Measurements from ENCODE around the gene ASB18. TPM values are rescaled to one million over a fixed set of nuclear protein-coding genes. Genes with fewer than 3 reads are reported as not detected.

ASB18 gene
- total and polyA plus RNA-seq, 8 donors = not detected

- intact Hi-C loops (cut with DNase I) = no loop called here
- Histone ChIP-seq H3K36me3 (no peaks in the 10 kb centered on the region), H3K4me3 (no peak overlapping the region), H3K27ac (no peak overlapping the region), H3K27me3 (no peaks in the 10 kb centered on the region), H3K9me3 (no peaks in the 10 kb centered on the region), H3K4me1 (no peaks in the 10 kb centered on the region)
- no peak for DNase-seq
- no peak for FAIRE-seq
- ATAC-seq = no peak
- 78 to 84% methylated on average over 25 of the region's 25 CpGs for WGBS, 2 donors
- no peak for TF ChIP-seq CTCF (IDR thresholded peaks at IDR 0.05)
Measured at GRCh38 chr2:236211296-236211695, 52.9 kb downstream of the ASB18 start.

- intact Hi-C loops (cut with DNase I) = no loop called here
- no peak for ATAC-seq
- no peak overlapping the region for H3K4me3 ChIP-seq
- H3K4me1 ChIP-seq = no peaks in the 10 kb centered on the region
- no peak for DNase-seq
- no peaks in the 10 kb centered on the region for H3K9me3 ChIP-seq
- TF ChIP-seq CTCF (IDR thresholded peaks at IDR 0.05) = no peak
- no peak overlapping the region for H3K27ac ChIP-seq
- no peak for FAIRE-seq
- WGBS, 2 donors = 42 to 45% methylated on average over 8 of the region's 8 CpGs
- no peaks in the 10 kb centered on the region for H3K27me3 ChIP-seq
- H3K36me3 ChIP-seq = no peaks in the 10 kb centered on the region
Measured at GRCh38 chr2:236210536-236210935, 53.7 kb downstream of the ASB18 start.

- 56 to 64% methylated on average over 5 of the region's 5 CpGs for WGBS, 2 donors
- H3K4me3 ChIP-seq = no peak overlapping the region
- FAIRE-seq (no peak), ATAC-seq (no peak), DNase-seq (no peak)
- H3K27ac ChIP-seq = no peak overlapping the region
- no peaks in the 10 kb centered on the region for H3K27me3 ChIP-seq
- H3K9me3 ChIP-seq = no peaks in the 10 kb centered on the region
- intact Hi-C loops (cut with DNase I) = no loop called here
- no peaks in the 10 kb centered on the region for H3K36me3 ChIP-seq
- TF ChIP-seq CTCF (IDR thresholded peaks at IDR 0.05) = no peak
- no peaks in the 10 kb centered on the region for H3K4me1 ChIP-seq
Measured at GRCh38 chr2:236209996-236210395, 54.2 kb downstream of the ASB18 start.

- Histone ChIP-seq H3K4me3 (no peak overlapping the region), H3K36me3 (no peaks in the 10 kb centered on the region), H3K27ac (no peak overlapping the region), H3K9me3 (no peaks in the 10 kb centered on the region), H3K27me3 (no peaks in the 10 kb centered on the region), H3K4me1 (no peaks in the 10 kb centered on the region)
- no peak for FAIRE-seq
- ATAC-seq = no peak
- no peak for TF ChIP-seq CTCF (IDR thresholded peaks at IDR 0.05)
- intact Hi-C loops (cut with DNase I) = no loop called here
- 45 to 51% methylated on average over 6 of the region's 6 CpGs for WGBS, 2 donors
- no peak for DNase-seq
Measured at GRCh38 chr2:236209535-236209934, 54.7 kb downstream of the ASB18 start.

- no peak overlapping the region for H3K4me3 ChIP-seq
- intact Hi-C loops (cut with DNase I) = no loop called here
Measured at GRCh38 chr2:236208019-236208926, 55.9 kb downstream of the ASB18 start.

More at GRCh38 chr2:236208019-236208926, 55.9 kb downstream of the ASB18 start:
- FAIRE-seq (no peak), ATAC-seq (no peak), DNase-seq (no peak)
- H3K27me3 ChIP-seq = no peaks in the 10 kb centered on the region
- 57 to 69% methylated on average over 28 of the region's 28 CpGs for whole genome bisulfite sequencing, 2 donors
- H3K36me3 ChIP-seq = no peaks in the 10 kb centered on the region
- H3K4me1 ChIP-seq = no peaks in the 10 kb centered on the region
- no peaks in the 10 kb centered on the region for H3K9me3 ChIP-seq
- no peak for TF ChIP-seq CTCF (IDR thresholded peaks at IDR 0.05)
- no peak overlapping the region for H3K27ac ChIP-seq

Measured in pancreas (tissue), 10 donors.